Stimulated activated CD8-positive, alpha-beta memory T cell treated with anti-CD3 and anti-CD28 coated beads, Interleukin-7, amount 100 ng/mL, for 1 hour (primary cell): Measurements from ENCODE around the gene AGBL4.

Experiments
- DNase-seq, 2 donors: peaks; one replicate each; pipeline ENCODE4 v3.0.0-alpha.2; 2020; ENCODE audit warnings: low read depth in 2 of 2

AGBL4 gene

GRCh38 chr1:49183489-49183888 lies 840.3 kb downstream of the AGBL4 start:
- DNase-seq = no peak

GRCh38 chr1:49181033-49181432 lies 842.7 kb downstream of the AGBL4 start:
- DNase-seq = no peak

- no peak for DNase-seq
These were observed 851.7 kb downstream of the AGBL4 start for GRCh38 chr1:49171941-49172593.

- no peak for DNase-seq
These were observed 857.7 kb downstream of the AGBL4 start for GRCh38 chr1:49166031-49166430.

GRCh38 chr1:49163031-49163430 lies 860.7 kb downstream of the AGBL4 start:
- no peak for DNase-seq

- no peak for DNase-seq
These were observed 863.1 kb downstream of the AGBL4 start for GRCh38 chr1:49160677-49161076.

GRCh38 chr1:49136738-49137251 lies 887.0 kb downstream of the AGBL4 start:
- DNase-seq = no peak

GRCh38 chr1:49125746-49126145 lies 898.0 kb downstream of the AGBL4 start:
- no peak for DNase-seq

- DNase-seq = no peak
These were observed 911.8 kb downstream of the AGBL4 start for GRCh38 chr1:49111931-49112330.

- DNase-seq = no peak
These were observed 917.3 kb downstream of the AGBL4 start for GRCh38 chr1:49106445-49106844.

- no peak for DNase-seq
These were observed 919.2 kb downstream of the AGBL4 start for GRCh38 chr1:49104575-49104974.

- DNase-seq = no peak
These were observed 921.0 kb downstream of the AGBL4 start for GRCh38 chr1:49102752-49103151.

- no peak for DNase-seq
These were observed 924.9 kb downstream of the AGBL4 start for GRCh38 chr1:49098866-49099265.

GRCh38 chr1:49086327-49086726 lies 937.4 kb downstream of the AGBL4 start:
- DNase-seq = no peak

- DNase-seq = no peak
These were observed 938.7 kb downstream of the AGBL4 start for GRCh38 chr1:49085079-49085478.

GRCh38 chr1:49060766-49061165 lies 963.0 kb downstream of the AGBL4 start:
- DNase-seq = no peak

- no peak for DNase-seq
These were observed 964.7 kb downstream of the AGBL4 start for GRCh38 chr1:49059087-49059486.

- no peak for DNase-seq
These were observed 971.7 kb downstream of the AGBL4 start for GRCh38 chr1:49052102-49052501.

GRCh38 chr1:49051647-49052046 lies 972.1 kb downstream of the AGBL4 start:
- DNase-seq = no peak

GRCh38 chr1:49050041-49050440 lies 973.7 kb downstream of the AGBL4 start:
- no peak for DNase-seq

GRCh38 chr1:49048188-49048587 lies 975.6 kb downstream of the AGBL4 start:
- DNase-seq = no peak

- DNase-seq = no peak
These were observed 977.4 kb downstream of the AGBL4 start for GRCh38 chr1:49046305-49046704.

- DNase-seq = no peak
These were observed 978.4 kb downstream of the AGBL4 start for GRCh38 chr1:49045371-49045770.

GRCh38 chr1:49036700-49037099 lies 987.1 kb downstream of the AGBL4 start:
- no peak for DNase-seq
